ENCODE measurements around the gene MYBPH.

The MYBPH gene

DNA sequence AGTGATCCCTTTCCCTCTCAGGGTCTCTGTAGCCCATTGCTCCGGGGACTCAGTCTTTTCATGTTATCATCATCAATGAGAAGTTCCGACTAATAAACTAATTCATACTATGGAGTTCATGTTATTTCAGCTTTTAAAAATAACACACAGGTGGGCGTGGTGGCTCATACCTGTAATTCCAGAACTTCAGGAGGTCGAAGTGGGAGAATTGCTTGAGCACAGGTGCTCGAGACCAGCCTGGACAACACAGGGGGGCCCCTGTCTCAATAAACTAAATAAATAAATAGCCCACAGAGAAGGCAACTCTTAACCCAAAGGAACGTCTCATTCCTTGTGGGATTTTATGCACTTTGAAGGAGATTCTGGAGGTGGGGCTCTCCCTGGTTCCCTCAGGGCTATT lies 14.5 kb downstream of the MYBPH start:
- no peak overlapping the region for H3K4me2 ChIP-seq
- TF ChIP-seq, protein P1, sequence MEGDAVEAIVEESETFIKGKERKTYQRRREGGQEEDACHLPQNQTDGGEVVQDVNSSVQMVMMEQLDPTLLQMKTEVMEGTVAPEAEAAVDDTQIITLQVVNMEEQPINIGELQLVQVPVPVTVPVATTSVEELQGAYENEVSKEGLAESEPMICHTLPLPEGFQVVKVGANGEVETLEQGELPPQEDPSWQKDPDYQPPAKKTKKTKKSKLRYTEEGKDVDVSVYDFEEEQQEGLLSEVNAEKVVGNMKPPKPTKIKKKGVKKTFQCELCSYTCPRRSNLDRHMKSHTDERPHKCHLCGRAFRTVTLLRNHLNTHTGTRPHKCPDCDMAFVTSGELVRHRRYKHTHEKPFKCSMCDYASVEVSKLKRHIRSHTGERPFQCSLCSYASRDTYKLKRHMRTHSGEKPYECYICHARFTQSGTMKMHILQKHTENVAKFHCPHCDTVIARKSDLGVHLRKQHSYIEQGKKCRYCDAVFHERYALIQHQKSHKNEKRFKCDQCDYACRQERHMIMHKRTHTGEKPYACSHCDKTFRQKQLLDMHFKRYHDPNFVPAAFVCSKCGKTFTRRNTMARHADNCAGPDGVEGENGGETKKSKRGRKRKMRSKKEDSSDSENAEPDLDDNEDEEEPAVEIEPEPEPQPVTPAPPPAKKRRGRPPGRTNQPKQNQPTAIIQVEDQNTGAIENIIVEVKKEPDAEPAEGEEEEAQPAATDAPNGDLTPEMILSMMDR (conservative IDR thresholded peaks at IDR 0.05; ENCODE audit: low read depth, low read length) = no peak
- H3K36me3 ChIP-seq (ENCODE audit: insufficient read depth) = no peaks in the 10 kb centered on the region
- H3K4me3 ChIP-seq (IDR thresholded peaks at IDR 0.05; ENCODE audit: insufficient read depth, low read depth, low read length) = no peak overlapping the region
- H2AFZ ChIP-seq (ENCODE audit: low read depth) = no peak overlapping the region
- H3K9ac ChIP-seq = no peak overlapping the region
- H4K20me1 ChIP-seq (ENCODE audit: insufficient read depth) = no peaks in the 10 kb centered on the region
- H3K27me3 ChIP-seq (ENCODE audit: insufficient read depth, low read depth) = peaks cover 24% of the 10 kb centered on the region
- H3K4me1 ChIP-seq (ENCODE audit: low read depth, poor library complexity, severe bottlenecking) = no peaks in the 10 kb centered on the region
- no peak overlapping the region for H3K27ac ChIP-seq
- H3K79me2 ChIP-seq (ENCODE audit: insufficient read depth, low read depth) = no peaks in the 10 kb centered on the region

DNA sequence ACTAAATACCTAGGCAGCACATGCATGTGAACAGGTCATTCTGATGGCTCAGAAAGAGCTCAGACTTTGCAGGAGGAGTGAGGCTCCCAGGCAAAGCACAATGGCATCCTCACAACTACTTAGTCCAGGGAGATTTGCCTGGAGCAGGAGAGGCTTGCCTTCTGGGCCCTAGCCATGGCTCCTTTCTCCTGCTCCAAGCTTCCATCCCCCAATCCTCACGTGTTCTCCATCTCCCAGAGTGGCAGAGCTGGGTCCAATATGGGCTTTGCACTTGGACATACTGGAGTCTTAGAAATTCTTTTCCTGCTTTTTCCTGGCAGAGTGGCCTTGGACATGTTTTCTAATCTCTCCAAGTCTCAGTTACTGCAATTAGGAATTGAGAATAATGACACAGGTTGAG lies 15.8 kb downstream of the MYBPH start:
- no peak overlapping the region for H3K27ac ChIP-seq
- H3K9ac ChIP-seq = no peak overlapping the region
- peaks cover 17% of the 10 kb centered on the region; the same call in 1 of the 2 replicates for H3K27me3 ChIP-seq (ENCODE audit: insufficient read depth, low read depth)
- H3K36me3 ChIP-seq (ENCODE audit: insufficient read depth) = no peaks in the 10 kb centered on the region
- H3K4me3 ChIP-seq (IDR thresholded peaks at IDR 0.05; ENCODE audit: insufficient read depth, low read depth, low read length) = no peak overlapping the region
- H2AFZ ChIP-seq (ENCODE audit: low read depth) = no peak overlapping the region
- no peaks in the 10 kb centered on the region for H4K20me1 ChIP-seq (ENCODE audit: insufficient read depth)
- no peaks in the 10 kb centered on the region for H3K79me2 ChIP-seq (ENCODE audit: insufficient read depth, low read depth)
- no peaks in the 10 kb centered on the region for H3K4me1 ChIP-seq (ENCODE audit: low read depth, poor library complexity, severe bottlenecking)
- H3K4me2 ChIP-seq = no peak overlapping the region
- TF ChIP-seq, protein P1 (conservative IDR thresholded peaks at IDR 0.05; ENCODE audit: low read depth, low read length) = no peak

DNA sequence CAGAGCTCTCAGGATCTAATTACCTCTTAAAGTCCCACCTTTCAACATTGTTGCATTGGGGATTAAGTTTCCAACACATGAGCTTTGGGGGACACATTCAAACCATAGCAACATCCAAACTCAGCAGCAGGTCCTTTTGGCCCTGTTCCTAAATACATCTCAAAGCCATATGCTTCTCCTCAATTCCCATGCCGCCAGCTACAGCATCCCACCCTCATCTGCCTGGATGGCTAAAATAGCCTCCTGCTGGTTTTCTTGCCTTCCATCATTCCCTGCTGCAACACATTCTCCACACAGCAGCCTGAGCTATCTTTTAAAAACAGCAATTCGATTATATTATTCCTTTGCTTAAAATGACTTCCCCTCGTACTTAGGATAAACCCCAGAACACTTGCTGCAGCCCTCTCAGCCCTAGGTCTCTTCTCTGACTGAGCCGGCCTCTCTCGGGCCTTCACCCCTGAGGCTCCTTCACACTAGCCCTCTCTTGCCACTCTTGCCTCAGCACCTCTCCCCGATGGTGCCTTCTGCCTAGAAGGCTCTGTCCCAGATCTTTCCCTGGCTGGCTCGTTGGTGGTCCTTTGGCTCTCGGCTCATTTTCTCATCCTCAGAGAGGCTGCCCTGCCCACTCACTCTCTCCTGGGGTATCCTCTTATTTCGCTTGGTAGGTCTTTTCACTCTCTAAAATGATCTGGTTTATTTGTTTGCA lies 16.5 kb downstream of the MYBPH start:
- no peak overlapping the region for H3K4me3 ChIP-seq (IDR thresholded peaks at IDR 0.05; ENCODE audit: insufficient read depth, low read depth, low read length)
- no peak overlapping the region for H3K27ac ChIP-seq
- no peaks in the 10 kb centered on the region for H3K36me3 ChIP-seq (ENCODE audit: insufficient read depth)
- H3K79me2 ChIP-seq (ENCODE audit: insufficient read depth, low read depth) = no peaks in the 10 kb centered on the region
- H3K4me1 ChIP-seq (ENCODE audit: low read depth, poor library complexity, severe bottlenecking) = no peaks in the 10 kb centered on the region
- peaks cover 18% of the 10 kb centered on the region; the same call in 1 of the 2 replicates for H3K27me3 ChIP-seq (ENCODE audit: insufficient read depth, low read depth)
- no peak overlapping the region for H3K9ac ChIP-seq
- H3K4me2 ChIP-seq = no peak overlapping the region
- H4K20me1 ChIP-seq (ENCODE audit: insufficient read depth) = no peaks in the 10 kb centered on the region
- no peak overlapping the region for H2AFZ ChIP-seq (ENCODE audit: low read depth)
- TF ChIP-seq, protein P1 (conservative IDR thresholded peaks at IDR 0.05; ENCODE audit: low read depth, low read length) = no peak

DNA sequence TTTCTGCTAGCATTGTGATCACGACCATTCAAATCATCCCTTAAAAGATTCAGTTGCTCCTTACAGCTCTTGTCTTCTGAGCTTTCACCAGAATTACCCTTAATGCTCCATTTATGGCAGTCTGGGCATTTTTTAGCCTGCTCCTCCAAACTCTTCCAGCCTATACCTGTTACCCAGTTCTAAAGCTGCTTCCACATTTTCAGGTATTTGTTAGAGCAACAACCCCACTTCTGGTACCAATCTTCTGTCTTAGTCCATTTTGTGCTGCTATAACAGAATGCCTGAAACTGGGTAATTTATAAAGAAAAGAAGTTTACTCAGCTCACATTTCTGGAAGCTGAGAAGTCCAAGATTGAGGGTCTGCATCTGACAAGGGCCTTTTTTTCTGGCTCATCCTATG lies 17.2 kb downstream of the MYBPH start:
- H3K36me3 ChIP-seq (ENCODE audit: insufficient read depth) = no peaks in the 10 kb centered on the region
- no peaks in the 10 kb centered on the region for H3K4me1 ChIP-seq (ENCODE audit: low read depth, poor library complexity, severe bottlenecking)
- no peak overlapping the region for H2AFZ ChIP-seq (ENCODE audit: low read depth)
- H3K27ac ChIP-seq = no peak overlapping the region
- H3K27me3 ChIP-seq (ENCODE audit: insufficient read depth, low read depth) = peaks cover 15% of the 10 kb centered on the region; the same call in 1 of the 2 replicates
- no peaks in the 10 kb centered on the region for H4K20me1 ChIP-seq (ENCODE audit: insufficient read depth)
- H3K4me3 ChIP-seq (IDR thresholded peaks at IDR 0.05; ENCODE audit: insufficient read depth, low read depth, low read length) = no peak overlapping the region
- TF ChIP-seq, protein P1 (conservative IDR thresholded peaks at IDR 0.05; ENCODE audit: low read depth, low read length) = no peak
- H3K79me2 ChIP-seq (ENCODE audit: insufficient read depth, low read depth) = no peaks in the 10 kb centered on the region
- no peak overlapping the region for H3K4me2 ChIP-seq
- no peak overlapping the region for H3K9ac ChIP-seq
